NB4 (cell line): ENCODE measurements around the gene TMEM200C.

ENCODE experiments used
- DNase-seq: peaks from one replicate; pipeline ENCODE4 v3.0.0; 2010; ENCODE audit warnings: low read depth
- H3K4me3 ChIP-seq: one replicate; pipeline ENCODE4 v1.5.1; 2011; ENCODE audit warnings: mild to moderate bottlenecking, low read depth, low read length, moderate library complexity
- CTCF ChIP-seq: IDR thresholded peaks from one replicate; pipeline ENCODE4 v1.5.1; 2012; ENCODE audit warnings: low read depth, low read length
- MAX ChIP-seq: IDR thresholded peaks from 2 replicates; pipeline ENCODE4 v1.6.1; 2011; ENCODE audit warnings: low read depth, low read length
- MYC ChIP-seq: IDR thresholded peaks from 2 replicates; pipeline ENCODE4 v1.6.1; 2011; ENCODE audit warnings: low read depth, low read length
- POLR2A ChIP-seq: IDR thresholded peaks from 2 replicates; pipeline ENCODE4 v1.6.1; 2011; ENCODE audit warnings: mild to moderate bottlenecking; ENCODE audit not compliant: insufficient read length; ENCODE audit errors: extremely low read depth

TMEM200C gene

GRCh38 chr18:5895876-5896740 lies 786 bp upstream of the TMEM200C start:
- no peak overlapping the region for H3K4me3 ChIP-seq
- no peak for DNase-seq

GRCh38 chr18:5894611-5895298 lies 567 bp downstream of the TMEM200C start:
- no peak for DNase-seq
- H3K4me3 ChIP-seq: no peak overlapping the region
- TF ChIP-seq MAX: no peak
- no peak for TF ChIP-seq POLR2A
- no peak for TF ChIP-seq CTCF
- no peak for TF ChIP-seq MYC

More at GRCh38 chr18:5895876-5896740, 786 bp upstream of the TMEM200C start:
- TF ChIP-seq MAX: no peak
- no peak for TF ChIP-seq CTCF
- TF ChIP-seq MYC: no peak
- TF ChIP-seq POLR2A: no peak

DNA sequence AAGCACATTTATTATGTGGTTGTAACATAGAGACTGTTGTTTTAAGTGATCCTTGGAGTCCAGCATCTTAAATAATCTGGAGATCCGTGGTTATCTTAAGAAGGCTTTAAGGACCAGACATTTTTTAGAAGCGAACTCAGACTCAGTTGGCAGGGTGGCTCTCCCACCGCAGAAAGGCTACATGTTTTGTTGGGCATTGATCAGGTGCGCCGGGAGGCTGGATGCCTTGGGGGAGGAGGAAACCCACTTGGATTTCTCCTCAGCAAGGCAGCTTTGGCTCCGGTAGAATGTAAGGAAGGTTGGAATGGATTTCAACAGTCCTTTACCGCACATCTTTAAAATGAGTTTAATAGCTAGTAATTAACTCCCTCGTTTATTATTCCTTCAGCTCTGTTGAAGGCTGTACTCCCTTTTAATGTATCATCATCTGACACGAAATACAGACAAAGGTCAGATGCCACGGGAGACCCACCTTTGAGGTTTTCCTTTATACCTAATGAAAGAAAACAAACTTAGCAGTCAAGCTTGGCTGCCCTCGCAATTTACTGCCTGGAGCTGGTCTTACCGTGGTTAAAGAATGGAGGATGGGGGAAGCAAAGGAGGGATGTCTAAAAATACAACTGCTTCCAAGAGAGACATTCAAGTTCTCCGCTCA lies 1.2 kb downstream of the TMEM200C start:
- DNase-seq: no peak
- H3K4me3 ChIP-seq: no peak overlapping the region
- TF ChIP-seq CTCF: no peak
- no peak for TF ChIP-seq MYC
- no peak for TF ChIP-seq POLR2A
- no peak for TF ChIP-seq MAX

DNA sequence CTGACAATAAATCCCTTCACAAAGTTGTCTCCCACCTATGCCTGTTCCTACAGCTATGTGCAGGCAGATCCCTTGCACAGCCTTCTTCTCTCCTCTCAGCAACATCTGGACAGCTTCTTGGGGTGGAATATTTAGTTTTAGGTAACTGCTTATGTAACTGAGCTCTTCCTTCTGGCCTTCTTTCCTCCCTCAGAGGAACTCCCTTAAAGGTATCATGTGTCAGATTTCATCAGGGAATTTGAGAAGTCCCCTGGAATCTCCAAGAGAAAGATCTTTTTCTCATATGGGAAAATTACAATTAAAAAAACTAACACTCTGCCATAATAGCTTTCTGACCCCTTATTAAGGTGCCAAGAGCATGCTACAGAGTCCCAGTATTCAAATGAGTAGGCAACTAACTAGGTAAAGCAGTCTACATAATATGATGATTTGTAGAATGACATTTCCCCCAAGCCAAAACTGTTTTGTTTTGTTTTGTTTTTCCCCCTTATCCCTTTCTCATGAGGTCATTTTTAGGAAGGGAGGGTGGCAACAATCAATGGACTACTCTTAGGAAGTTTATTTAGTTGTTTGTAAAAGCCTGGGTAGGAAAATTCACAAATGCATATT lies 2.4 kb downstream of the TMEM200C start:
- no peak overlapping the region for H3K4me3 ChIP-seq
- TF ChIP-seq MYC (no peak), CTCF (no peak), POLR2A (no peak)
- no peak for DNase-seq

DNA sequence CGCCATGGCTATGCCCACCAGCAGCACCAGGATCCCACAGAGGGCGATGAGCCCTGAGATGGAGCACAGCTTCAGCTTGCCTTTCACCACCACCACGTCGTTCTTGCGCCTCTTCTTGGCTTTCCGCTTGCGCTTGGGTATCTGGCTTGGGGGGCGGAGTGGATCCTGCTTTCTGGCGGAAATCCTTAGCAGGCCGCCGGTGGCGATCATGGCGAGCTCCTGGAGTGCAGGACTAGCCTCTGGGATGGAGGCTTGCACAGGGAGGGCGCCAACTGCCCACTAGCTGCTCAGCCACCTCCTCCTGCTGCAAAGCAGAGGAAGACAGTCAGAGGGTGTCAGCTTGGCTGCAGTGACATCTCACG lies 3.5 kb downstream of the TMEM200C start:
- H3K4me3 ChIP-seq: no peak overlapping the region
- TF ChIP-seq CTCF: no peak
- no peak for TF ChIP-seq MYC
- no peak for TF ChIP-seq POLR2A
- TF ChIP-seq MAX: no peak
- DNase-seq: no peak
